SHP77 treated with DMSO at 0.1 percent for 48 hours (cell line): ENCODE measurements around the gene APLF.
"Not testable (repeated sequence)": the region's sequence is repeated elsewhere in the genome, so short reads cannot be mapped to it uniquely, and the experiment has no call there.

Experiments used
- DNase-seq: peaks from one replicate; lab custom pipeline; 2025; lab: John Stamatoyannopoulos, UW

Gene APLF

GRCh38 chr2:68529651-68530050 lies 62.3 kb downstream of the APLF start:
- DNase-seq: not testable (repeated sequence)

GRCh38 chr2:68536000-68536399 lies 68.6 kb downstream of the APLF start:
- no peak for DNase-seq

- DNase-seq: no peak
Measured at GRCh38 chr2:68537011-68537410, 69.6 kb downstream of the APLF start.

- DNase-seq: no peak
Measured at GRCh38 chr2:68537809-68538208, 70.4 kb downstream of the APLF start.

- DNase-seq: no peak
Measured at GRCh38 chr2:68544811-68545210, 77.4 kb downstream of the APLF start.

GRCh38 chr2:68548396-68548795 lies 81.0 kb downstream of the APLF start:
- no peak for DNase-seq

- DNase-seq: no peak
Measured at GRCh38 chr2:68553098-68553497, 85.7 kb downstream of the APLF start.

GRCh38 chr2:68555425-68556206 lies 88.2 kb downstream of the APLF start:
- not testable (repeated sequence) for DNase-seq

- DNase-seq: no peak
Measured at GRCh38 chr2:68556381-68556780, 89.0 kb downstream of the APLF start.

- no peak for DNase-seq
Measured at GRCh38 chr2:68558576-68558975, 91.2 kb downstream of the APLF start.

GRCh38 chr2:68559692-68560091 lies 92.3 kb downstream of the APLF start:
- no peak for DNase-seq

- no peak for DNase-seq
Measured at GRCh38 chr2:68560545-68560944, 93.2 kb downstream of the APLF start.

GRCh38 chr2:68561372-68561771 lies 94.0 kb downstream of the APLF start:
- DNase-seq: no peak

- no peak for DNase-seq
Measured at GRCh38 chr2:68562934-68563333, 95.5 kb downstream of the APLF start.

GRCh38 chr2:68564426-68564825 lies 97.0 kb downstream of the APLF start:
- DNase-seq: no peak

- no peak for DNase-seq
Measured at GRCh38 chr2:68565273-68565672, 97.9 kb downstream of the APLF start.

- no peak for DNase-seq
Measured at GRCh38 chr2:68565858-68566257, 98.5 kb downstream of the APLF start.

GRCh38 chr2:68566362-68566761 lies 99.0 kb downstream of the APLF start:
- no peak for DNase-seq

- DNase-seq: no peak
Measured at GRCh38 chr2:68568116-68568515, 100.7 kb downstream of the APLF start.

- no peak for DNase-seq
Measured at GRCh38 chr2:68569604-68570003, 102.2 kb downstream of the APLF start.

- DNase-seq: not testable (repeated sequence)
Measured at GRCh38 chr2:68570434-68570833, 103.0 kb downstream of the APLF start.

- DNase-seq: no peak
Measured at GRCh38 chr2:68574202-68574791, 106.9 kb downstream of the APLF start.

- no peak for DNase-seq
Measured at GRCh38 chr2:68577183-68577582, 109.8 kb downstream of the APLF start.

- no peak for DNase-seq
Measured at GRCh38 chr2:68579689-68580088, 112.3 kb downstream of the APLF start.
